Measurements from ENCODE around the gene MUC3A. TPM values are rescaled to one million over a fixed set of nuclear protein-coding genes. Genes with fewer than 3 reads are reported as not detected.
"Not testable (repeated sequence)": the region's sequence is repeated elsewhere in the genome, so short reads cannot be mapped to it uniquely, and the experiment has no call there.

Gene MUC3A
- total RNA-seq, 2 experiments from 2014 or later = not detected

GRCh38 chr7:100968031-100968430, 18.7 kb downstream of the MUC3A start:
- Mint-ChIP-seq H3K27ac (no peak overlapping the region), H3K36me3 (no peaks in the 10 kb centered on the region), H3K4me3 (no peak overlapping the region), H3K9me3 (ENCODE audit: low read depth) (no peaks in the 10 kb centered on the region), H3K4me1 (peaks cover 9% of the 10 kb centered on the region), H3K27me3 (peaks cover 25% of the 10 kb centered on the region)
- ATAC-seq = no peak
- CTCF ChIA-PET = interaction anchor here (1.8 kb wide), 1 partner anchor 91 kb away, joined by 6 read pairs; no protein-coding TSS in a partner anchor
- no peak for DNase-seq

DNA sequence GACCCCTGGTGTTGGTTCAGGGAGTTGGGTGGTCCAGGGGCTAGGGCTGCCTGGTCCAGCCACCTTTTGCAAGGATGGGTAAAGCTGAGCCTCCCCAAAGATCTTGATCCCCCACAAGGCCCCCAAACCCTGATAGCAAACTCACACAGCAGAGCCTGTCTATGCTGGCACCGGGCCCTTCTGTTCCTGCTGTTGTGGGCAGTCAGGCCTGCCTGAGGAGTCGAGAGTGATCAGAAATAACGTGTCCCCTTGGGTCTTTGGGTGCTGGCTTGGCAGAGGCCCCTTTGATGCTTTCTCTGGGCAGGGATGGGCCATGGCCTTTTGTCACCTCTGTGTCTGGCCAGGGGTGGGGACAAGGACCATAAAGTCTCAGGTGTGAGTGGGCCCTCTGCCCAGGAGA, 19.3 kb downstream of the MUC3A start:
- ATAC-seq = no peak
- CTCF ChIA-PET = interaction anchor here (1.8 kb wide), 1 partner anchor 90 kb away, joined by 6 read pairs; no protein-coding TSS in a partner anchor
- Mint-ChIP-seq H3K9me3 (ENCODE audit: low read depth) (no peaks in the 10 kb centered on the region), H3K27ac (no peak overlapping the region), H3K36me3 (no peaks in the 10 kb centered on the region), H3K4me3 (no peak overlapping the region), H3K4me1 (peaks cover 9% of the 10 kb centered on the region), H3K27me3 (peaks cover 25% of the 10 kb centered on the region)
- DNase-seq = no peak

DNA sequence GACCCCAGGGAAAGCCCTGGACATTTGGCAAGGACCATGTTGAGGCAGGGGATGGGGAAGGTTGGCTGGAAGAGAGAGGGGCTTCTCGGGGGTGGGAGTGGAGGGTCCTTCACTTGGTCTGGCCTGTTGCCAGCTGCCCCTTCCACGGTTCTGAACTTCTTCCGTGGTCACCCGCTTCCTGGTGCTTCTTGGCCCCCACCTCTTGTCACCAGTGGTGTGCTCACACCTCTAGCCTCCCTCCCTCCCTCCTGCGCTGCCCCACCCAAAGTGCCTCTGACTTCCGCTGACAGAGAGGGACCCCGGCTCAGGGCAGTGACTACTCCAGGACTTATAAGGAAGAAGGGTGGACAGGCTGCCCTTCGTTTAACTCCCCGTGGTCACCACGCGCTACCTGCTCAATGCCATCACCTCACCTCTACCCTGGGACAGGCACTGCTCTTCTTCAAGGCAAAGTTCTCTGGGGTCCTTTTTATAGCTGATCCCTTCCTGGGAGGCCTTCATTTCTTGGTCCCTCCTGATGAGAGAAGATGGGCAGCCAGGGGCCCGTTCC, 19.8 kb downstream of the MUC3A start, which contains the start of gene MUC12:
MUC12 (plus strand) TSS at position 500 of the 550 bp plus-strand sequence. CDS start 58 bp downstream, outside the sequence.
- H3K36me3 Mint-ChIP-seq = no peaks in the 10 kb centered on the region
- CTCF ChIA-PET = no interaction called here
- ATAC-seq = no peak
- H3K27ac Mint-ChIP-seq = no peak within 1 kb of the TSS
- no peak within 1 kb of the TSS for H3K4me3 Mint-ChIP-seq
- DNase-seq = no peak
- peaks cover 27% of the 10 kb centered on the region for H3K27me3 Mint-ChIP-seq
- no peaks in the 10 kb centered on the region for H3K9me3 Mint-ChIP-seq (ENCODE audit: low read depth)
- peaks cover 9% of the 10 kb centered on the region for H3K4me1 Mint-ChIP-seq

DNA sequence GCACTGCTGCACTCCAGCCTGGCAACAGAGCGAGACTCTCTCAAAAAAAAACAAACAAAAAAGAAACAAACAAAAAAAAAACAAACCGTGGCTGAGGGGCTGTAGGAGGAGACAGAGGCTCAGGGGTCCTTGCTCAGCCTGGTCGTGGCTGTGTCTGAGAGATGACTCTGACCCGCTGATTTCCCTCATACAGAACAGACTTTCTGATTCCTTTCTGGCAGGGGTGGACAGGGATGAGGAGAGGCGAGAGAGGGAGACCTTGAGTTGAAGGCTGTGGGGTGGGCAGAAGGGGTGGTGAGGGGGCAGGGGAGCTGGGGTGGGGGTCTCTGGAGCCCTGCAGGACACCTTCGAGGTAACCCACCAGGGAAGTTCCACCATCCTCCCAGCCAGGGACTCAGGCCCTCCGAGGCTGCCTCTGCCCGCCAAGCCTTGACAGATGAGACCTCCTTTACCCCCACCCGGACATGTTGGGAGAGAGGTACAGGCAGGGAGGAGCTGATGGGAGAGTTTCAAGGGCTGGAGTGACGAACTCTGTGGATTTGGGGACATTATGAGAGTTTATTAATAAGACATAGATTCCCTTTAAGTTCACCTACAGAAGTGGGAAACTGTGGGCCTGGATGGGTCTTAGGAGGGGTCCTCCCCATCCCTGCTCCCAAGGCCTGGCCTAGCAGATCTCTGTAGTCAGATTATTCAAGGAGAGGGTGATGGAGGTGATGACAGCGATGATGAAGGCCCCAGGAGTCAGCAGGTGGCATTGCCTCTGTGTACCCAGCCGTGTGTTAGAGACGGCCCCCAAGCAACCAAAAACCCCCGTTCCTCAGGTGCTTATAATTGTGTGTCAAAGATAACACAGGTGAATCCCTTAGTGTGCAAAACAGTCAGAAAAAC, 22.0 kb downstream of the MUC3A start:
- Mint-ChIP-seq H3K9me3 (ENCODE audit: low read depth) (no peaks in the 10 kb centered on the region), H3K36me3 (no peaks in the 10 kb centered on the region), H3K4me3 (no peak overlapping the region), H3K27me3 (peaks cover 19% of the 10 kb centered on the region), H3K27ac (no peak overlapping the region), H3K4me1 (peaks cover 3% of the 10 kb centered on the region)
- ATAC-seq (no peak), DNase-seq (no peak)
- CTCF ChIA-PET = no interaction called here

DNA sequence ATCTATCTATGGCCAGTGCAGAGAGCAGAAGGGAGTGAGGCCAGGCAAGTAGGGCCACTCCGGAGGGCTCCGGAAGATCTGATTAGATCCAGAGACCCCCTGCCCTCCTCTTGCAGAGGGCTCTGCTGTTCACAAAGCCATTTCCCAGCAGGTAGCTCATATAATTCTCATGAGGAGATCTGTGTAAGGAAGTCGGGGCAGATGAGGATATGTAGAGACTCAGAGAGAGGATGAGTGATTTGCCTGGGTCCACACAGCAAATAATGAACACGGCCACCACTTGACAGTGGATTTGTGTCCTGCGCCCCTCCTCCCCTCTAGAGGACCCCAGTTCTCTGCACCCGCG, 22.6 kb downstream of the MUC3A start:
- CTCF ChIA-PET = interaction anchor here (1.8 kb wide), 1 partner anchor 87 kb away, joined by 4 read pairs; no protein-coding TSS in a partner anchor
- DNase-seq = no peak
- Mint-ChIP-seq H3K4me1 (no peaks in the 10 kb centered on the region), H3K4me3 (no peak overlapping the region), H3K9me3 (ENCODE audit: low read depth) (no peaks in the 10 kb centered on the region), H3K27ac (no peak overlapping the region), H3K27me3 (peaks cover 14% of the 10 kb centered on the region), H3K36me3 (no peaks in the 10 kb centered on the region)
- ATAC-seq = no peak

DNA sequence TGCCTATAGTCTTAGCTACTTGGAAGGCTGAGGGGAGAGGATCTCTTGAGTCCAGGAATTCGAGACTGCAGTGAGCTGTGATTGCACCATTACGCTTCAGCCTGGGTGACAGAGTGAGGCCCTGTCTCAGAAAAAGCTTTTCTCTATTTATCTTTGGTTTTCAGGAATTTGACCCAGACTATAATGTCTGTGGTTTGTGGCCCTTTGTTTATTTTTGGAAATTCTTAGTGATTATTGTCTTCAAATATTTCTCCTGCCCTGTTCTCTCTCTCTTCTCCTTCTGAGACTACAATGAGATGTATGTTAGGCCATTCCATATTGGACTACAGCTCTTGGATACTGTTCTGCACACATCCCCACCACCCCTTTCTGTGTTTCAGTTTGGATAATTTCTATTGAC, 24.7 kb downstream of the MUC3A start:
- no peaks in the 10 kb centered on the region for H3K4me1 Mint-ChIP-seq

GRCh38 chr7:100975371-100975821, 26.1 kb downstream of the MUC3A start:
- no peak overlapping the region for H3K4me3 Mint-ChIP-seq
- CTCF ChIA-PET = interaction anchor here (0.7 to 1.3 kb wide), 3 partner anchors 80 to 176 kb away, joined by 3 to 5 read pairs (median 3); no protein-coding TSS in a partner anchor
- H3K9me3 Mint-ChIP-seq (ENCODE audit: low read depth) = no peaks in the 10 kb centered on the region
- no peaks in the 10 kb centered on the region for H3K36me3 Mint-ChIP-seq
- H3K27ac Mint-ChIP-seq = no peak overlapping the region
- H3K4me1 Mint-ChIP-seq = no peaks in the 10 kb centered on the region
- DNase-seq (no peak), ATAC-seq (no peak)
- peaks cover 5% of the 10 kb centered on the region for H3K27me3 Mint-ChIP-seq

More for the DNA sequence above, 24.7 kb downstream of the MUC3A start:
- DNase-seq = no peak
- H3K9me3 Mint-ChIP-seq (ENCODE audit: low read depth) = no peaks in the 10 kb centered on the region
- ATAC-seq = no peak
- H3K27me3 Mint-ChIP-seq = peaks cover 5% of the 10 kb centered on the region
- CTCF ChIA-PET = interaction anchor here (1.3 kb wide), 1 partner anchor 84 kb away, joined by 5 read pairs; no protein-coding TSS in a partner anchor
- H3K4me3 Mint-ChIP-seq = no peak overlapping the region
- no peak overlapping the region for H3K27ac Mint-ChIP-seq
- no peaks in the 10 kb centered on the region for H3K36me3 Mint-ChIP-seq

DNA sequence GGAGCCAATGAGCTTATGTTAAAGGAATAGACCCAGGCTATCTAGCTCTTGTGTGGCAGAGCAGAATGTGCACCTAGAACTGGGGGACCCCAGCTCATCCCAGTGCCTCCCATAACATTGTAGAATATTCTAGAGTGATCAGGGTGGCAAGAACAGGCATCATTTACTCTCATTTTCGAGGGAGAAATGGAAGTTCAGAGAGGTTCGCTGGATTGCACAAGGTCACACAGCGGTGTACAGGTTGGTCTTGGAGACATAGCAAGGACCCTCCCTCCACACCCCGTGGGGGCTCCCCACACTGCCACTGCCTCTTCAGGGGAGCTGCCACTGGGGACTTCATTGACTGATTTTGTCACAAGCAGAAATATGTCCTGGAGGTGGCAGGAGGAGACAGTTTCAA, 29.0 kb downstream of the MUC3A start:
- Mint-ChIP-seq H3K4me3 (no peak overlapping the region), H3K27me3 (peaks cover 5% of the 10 kb centered on the region), H3K9me3 (ENCODE audit: low read depth) (no peaks in the 10 kb centered on the region), H3K4me1 (no peaks in the 10 kb centered on the region), H3K27ac (no peak overlapping the region), H3K36me3 (no peaks in the 10 kb centered on the region)
- DNase-seq = no peak
- CTCF ChIA-PET = no interaction called here
- ATAC-seq = no peak

DNA sequence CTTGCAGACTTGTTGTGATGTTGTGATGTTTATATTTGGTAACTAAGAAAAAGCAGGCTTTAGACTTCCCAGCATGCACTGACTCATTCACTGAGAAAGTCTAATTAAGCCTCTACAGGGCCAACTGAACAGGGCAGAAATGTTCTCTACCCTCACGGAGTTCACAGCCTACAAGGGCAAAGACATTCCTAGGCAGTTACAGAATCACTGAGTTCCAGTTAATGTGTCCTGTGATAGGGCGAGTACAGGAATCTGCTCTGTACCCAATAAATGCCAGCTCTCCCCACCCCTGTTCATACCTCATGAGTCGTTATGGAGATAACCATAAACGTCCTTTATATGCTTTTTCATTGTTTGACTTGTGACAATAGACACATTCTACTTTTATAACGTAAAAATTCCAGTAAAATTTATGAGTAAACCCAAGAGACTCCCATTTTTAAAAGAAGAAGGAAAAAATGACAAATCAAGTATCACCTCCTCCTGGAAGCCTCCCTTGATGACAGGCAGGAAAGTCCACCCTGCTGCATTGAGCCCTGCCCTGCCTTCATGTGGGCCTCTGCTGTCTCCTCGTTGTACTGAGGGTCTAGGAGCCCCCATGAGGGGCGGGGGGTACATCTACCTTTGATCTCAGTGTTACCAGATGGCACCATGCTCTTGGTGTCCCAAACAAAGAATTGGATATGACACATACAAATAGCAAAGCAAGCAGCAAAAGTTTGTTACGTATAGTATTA, 34.3 kb downstream of the MUC3A start:
- Mint-ChIP-seq H3K4me3 (no peak overlapping the region), H3K36me3 (no peaks in the 10 kb centered on the region), H3K27me3 (no peaks in the 10 kb centered on the region), H3K4me1 (no peaks in the 10 kb centered on the region), H3K9me3 (ENCODE audit: low read depth) (no peaks in the 10 kb centered on the region), H3K27ac (no peak overlapping the region)
- CTCF ChIA-PET = no interaction called here
- no peak for DNase-seq
- ATAC-seq = no peak

GRCh38 chr7:100984241-100984918, 35.0 kb downstream of the MUC3A start:
- H3K27me3 Mint-ChIP-seq; ATAC-seq; H3K36me3 Mint-ChIP-seq; H3K4me3 Mint-ChIP-seq; DNase-seq; H3K27ac Mint-ChIP-seq; H3K4me1 Mint-ChIP-seq; CTCF ChIA-PET; H3K9me3 Mint-ChIP-seq (ENCODE audit: low read depth): not testable (repeated sequence)

DNA sequence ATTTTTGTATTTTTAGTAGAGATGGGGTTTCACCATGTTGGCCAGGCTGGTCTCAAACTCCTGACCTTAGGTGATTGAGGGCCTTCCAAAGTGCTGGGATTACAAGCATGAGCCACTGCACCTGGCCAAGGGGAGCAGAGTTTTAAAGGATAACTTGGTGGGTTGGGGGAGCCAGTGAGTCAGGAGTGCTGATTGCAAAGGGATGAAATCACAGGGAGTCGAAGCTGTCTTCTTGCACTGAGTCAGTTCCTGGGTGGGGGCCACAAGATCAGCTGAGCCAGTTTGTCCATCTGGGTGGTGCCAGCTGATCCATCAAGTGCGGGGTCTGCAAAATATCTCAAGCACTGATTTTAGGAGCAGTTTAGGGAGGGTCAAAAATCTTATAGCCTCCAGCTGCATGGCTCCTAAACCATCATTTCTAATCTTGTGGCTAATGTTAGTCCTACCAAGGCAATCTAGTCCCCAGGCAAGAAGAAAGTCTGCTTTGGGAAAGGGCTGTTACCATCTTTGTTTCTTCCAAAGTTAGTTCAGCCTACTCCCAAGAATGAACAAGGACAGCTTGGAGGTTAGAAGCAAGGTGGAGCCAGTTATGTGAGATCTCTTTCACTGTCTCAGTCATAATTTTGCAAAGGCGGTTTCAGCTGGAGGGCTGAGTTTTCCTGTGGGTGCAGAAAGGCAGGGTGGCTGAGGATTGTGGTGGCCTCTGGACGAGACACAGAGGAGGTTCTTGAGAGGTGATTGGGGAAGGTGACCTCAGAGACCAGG, 35.9 kb downstream of the MUC3A start:
- H3K4me3 Mint-ChIP-seq; H3K36me3 Mint-ChIP-seq; H3K27ac Mint-ChIP-seq; H3K9me3 Mint-ChIP-seq (ENCODE audit: low read depth); H3K4me1 Mint-ChIP-seq; H3K27me3 Mint-ChIP-seq; ATAC-seq; CTCF ChIA-PET; DNase-seq: not testable (repeated sequence)

GRCh38 chr7:100991631-100992030, 42.3 kb downstream of the MUC3A start:
- CTCF ChIA-PET = no interaction called here
- Mint-ChIP-seq H3K27ac (no peak overlapping the region), H3K27me3 (no peaks in the 10 kb centered on the region)

More at GRCh38 chr7:100991631-100992030, 42.3 kb downstream of the MUC3A start:
- ATAC-seq (no peak), DNase-seq (no peak)
- Mint-ChIP-seq H3K4me1 (no peaks in the 10 kb centered on the region), H3K9me3 (ENCODE audit: low read depth) (peaks cover 3% of the 10 kb centered on the region), H3K4me3 (no peak overlapping the region), H3K36me3 (no peaks in the 10 kb centered on the region)

Data from activated CD8-positive, alpha-beta memory T cell treated with anti-CD3 and anti-CD28 coated beads, Interleukin-2, amount 10 ng/mL, durations not matched to agents 7 days and 5 days (primary cell).